ENCODE measurements around the gene NEU1. TPM values are rescaled to one million over a fixed set of nuclear protein-coding genes. Genes with fewer than 3 reads are reported as not detected.

The NEU1 gene
- total RNA-seq, 1 donor from 2014 or later: 74.8 TPM

DNA sequence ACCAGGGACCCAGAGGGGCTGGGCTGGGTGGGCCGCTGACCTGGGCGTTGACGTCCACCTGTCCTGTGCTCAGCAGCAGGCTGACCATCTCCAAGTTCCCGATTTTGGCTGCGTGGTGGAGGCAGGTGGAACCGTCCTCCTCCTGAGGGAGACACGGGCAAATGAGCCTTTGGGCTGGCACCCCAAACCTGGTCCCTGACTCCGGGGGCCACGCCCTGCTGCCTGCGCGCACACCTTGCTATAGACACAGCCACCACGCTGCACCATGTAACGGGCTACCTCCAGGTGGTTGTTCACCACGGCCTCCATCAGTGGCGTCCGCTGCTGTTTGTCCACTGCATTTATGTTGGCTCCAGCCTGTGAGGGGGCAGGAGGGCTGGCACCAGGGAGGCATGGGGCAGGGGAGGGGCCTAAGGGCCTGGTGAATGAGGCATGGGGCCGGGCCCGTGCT is 23.9 kb upstream of the NEU1 start:
- Mint-ChIP-seq H3K4me3 (ENCODE audit: unreplicated experiment) (no peak overlapping the region), H3K4me1 (ENCODE audit: unreplicated experiment) (no peaks in the 10 kb centered on the region), H3K9me3 (ENCODE audit: unreplicated experiment) (no peaks in the 10 kb centered on the region), H3K27ac (ENCODE audit: unreplicated experiment) (no peak overlapping the region), H3K36me3 (ENCODE audit: unreplicated experiment) (peaks cover 30% of the 10 kb centered on the region), H3K27me3 (ENCODE audit: unreplicated experiment) (no peaks in the 10 kb centered on the region)
- TF ChIP-seq, protein P1, sequence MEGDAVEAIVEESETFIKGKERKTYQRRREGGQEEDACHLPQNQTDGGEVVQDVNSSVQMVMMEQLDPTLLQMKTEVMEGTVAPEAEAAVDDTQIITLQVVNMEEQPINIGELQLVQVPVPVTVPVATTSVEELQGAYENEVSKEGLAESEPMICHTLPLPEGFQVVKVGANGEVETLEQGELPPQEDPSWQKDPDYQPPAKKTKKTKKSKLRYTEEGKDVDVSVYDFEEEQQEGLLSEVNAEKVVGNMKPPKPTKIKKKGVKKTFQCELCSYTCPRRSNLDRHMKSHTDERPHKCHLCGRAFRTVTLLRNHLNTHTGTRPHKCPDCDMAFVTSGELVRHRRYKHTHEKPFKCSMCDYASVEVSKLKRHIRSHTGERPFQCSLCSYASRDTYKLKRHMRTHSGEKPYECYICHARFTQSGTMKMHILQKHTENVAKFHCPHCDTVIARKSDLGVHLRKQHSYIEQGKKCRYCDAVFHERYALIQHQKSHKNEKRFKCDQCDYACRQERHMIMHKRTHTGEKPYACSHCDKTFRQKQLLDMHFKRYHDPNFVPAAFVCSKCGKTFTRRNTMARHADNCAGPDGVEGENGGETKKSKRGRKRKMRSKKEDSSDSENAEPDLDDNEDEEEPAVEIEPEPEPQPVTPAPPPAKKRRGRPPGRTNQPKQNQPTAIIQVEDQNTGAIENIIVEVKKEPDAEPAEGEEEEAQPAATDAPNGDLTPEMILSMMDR (IDR thresholded peaks at IDR 0.05): no peak
- DNase-seq (ENCODE audit: extremely low spot score, unreplicated experiment): no peak

DNA sequence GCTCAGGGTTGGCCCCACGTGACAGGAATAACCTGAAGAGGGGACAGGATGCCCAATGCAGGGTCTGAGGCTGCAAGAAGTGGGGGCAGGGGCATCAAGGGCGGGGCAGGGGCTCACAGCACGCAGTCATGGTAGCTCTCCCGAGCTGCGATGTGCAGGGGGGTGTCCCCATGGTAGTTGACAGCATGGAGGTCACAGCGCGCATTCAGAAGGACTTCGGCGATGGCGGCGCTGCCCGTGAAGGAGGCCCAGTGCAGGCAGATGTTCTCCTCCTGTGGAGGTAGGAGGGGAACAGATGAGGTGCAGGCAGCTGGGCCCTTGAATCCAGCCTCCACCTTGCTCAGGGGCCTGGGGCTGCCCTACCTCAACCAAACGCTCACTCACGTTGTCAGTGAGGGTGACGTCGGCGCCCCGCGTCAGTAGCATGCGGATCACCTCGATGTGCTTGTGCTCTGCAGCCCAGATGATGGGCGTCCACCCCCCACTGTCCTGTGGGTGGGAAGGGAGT is 22.0 kb upstream of the NEU1 start:
- H3K4me1 Mint-ChIP-seq (ENCODE audit: unreplicated experiment): peaks cover 5% of the 10 kb centered on the region
- H3K27ac Mint-ChIP-seq (ENCODE audit: unreplicated experiment): no peak overlapping the region
- no peaks in the 10 kb centered on the region for H3K27me3 Mint-ChIP-seq (ENCODE audit: unreplicated experiment)
- H3K9me3 Mint-ChIP-seq (ENCODE audit: unreplicated experiment): no peaks in the 10 kb centered on the region
- peaks cover 35% of the 10 kb centered on the region for H3K36me3 Mint-ChIP-seq (ENCODE audit: unreplicated experiment)
- TF ChIP-seq, protein P1 (IDR thresholded peaks at IDR 0.05): no peak
- DNase-seq (ENCODE audit: extremely low spot score, unreplicated experiment): no peak
- no peak overlapping the region for H3K4me3 Mint-ChIP-seq (ENCODE audit: unreplicated experiment)

DNA sequence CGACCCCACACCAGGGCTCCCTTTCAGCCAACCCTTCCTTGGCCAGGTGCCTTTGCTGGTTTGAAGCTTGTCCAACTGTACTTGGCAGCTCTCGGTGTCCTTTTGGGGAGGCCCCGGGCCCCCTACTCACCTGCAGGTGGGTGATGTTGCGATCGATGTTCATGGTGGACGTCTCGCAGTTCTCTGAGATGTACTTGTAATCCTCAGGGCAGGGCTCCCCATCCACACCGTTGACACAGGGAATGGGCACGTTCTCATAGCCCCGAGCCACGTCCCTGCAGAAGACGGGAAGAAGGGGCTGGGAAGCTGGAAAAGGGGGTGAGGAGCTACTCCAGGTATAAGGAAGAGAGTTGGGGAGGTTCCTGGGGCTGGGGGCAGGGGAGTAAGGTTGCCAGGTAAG is 21.1 kb upstream of the NEU1 start:
- Mint-ChIP-seq H3K27me3 (ENCODE audit: unreplicated experiment) (no peaks in the 10 kb centered on the region), H3K9me3 (ENCODE audit: unreplicated experiment) (no peaks in the 10 kb centered on the region), H3K27ac (ENCODE audit: unreplicated experiment) (no peak overlapping the region), H3K4me1 (ENCODE audit: unreplicated experiment) (peaks cover 5% of the 10 kb centered on the region), H3K4me3 (ENCODE audit: unreplicated experiment) (no peak overlapping the region), H3K36me3 (ENCODE audit: unreplicated experiment) (peaks cover 33% of the 10 kb centered on the region)
- TF ChIP-seq, protein P1 (IDR thresholded peaks at IDR 0.05): no peak
- no peak for DNase-seq (ENCODE audit: extremely low spot score, unreplicated experiment)

DNA sequence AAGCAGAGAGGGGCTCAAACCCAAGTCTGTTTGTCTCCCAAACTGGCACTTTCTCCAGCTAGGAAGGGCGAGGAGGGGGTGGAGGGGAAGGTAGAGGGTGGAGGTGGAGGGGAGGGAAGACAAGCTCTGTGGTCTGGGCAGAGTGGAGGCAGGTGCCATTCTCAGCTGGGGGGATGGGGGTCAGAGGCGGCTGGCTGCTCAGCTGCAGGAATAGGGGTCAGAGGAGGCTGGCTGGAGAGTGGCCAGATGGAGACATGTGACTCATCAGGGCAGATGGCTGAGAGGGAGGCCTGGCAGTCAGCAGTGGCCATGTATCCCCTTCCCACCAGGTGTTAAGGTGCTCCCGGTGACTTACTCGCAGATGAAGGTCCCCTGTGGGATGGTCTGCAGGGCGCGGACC is 19.7 kb upstream of the NEU1 start:
- Mint-ChIP-seq H3K9me3 (ENCODE audit: unreplicated experiment) (no peaks in the 10 kb centered on the region), H3K36me3 (ENCODE audit: unreplicated experiment) (peaks cover 32% of the 10 kb centered on the region), H3K4me1 (ENCODE audit: unreplicated experiment) (peaks cover 5% of the 10 kb centered on the region), H3K4me3 (ENCODE audit: unreplicated experiment) (no peak overlapping the region), H3K27me3 (ENCODE audit: unreplicated experiment) (no peaks in the 10 kb centered on the region), H3K27ac (ENCODE audit: unreplicated experiment) (no peak overlapping the region)
- DNase-seq (ENCODE audit: extremely low spot score, unreplicated experiment): no peak
- TF ChIP-seq, protein P1 (IDR thresholded peaks at IDR 0.05): no peak

DNA sequence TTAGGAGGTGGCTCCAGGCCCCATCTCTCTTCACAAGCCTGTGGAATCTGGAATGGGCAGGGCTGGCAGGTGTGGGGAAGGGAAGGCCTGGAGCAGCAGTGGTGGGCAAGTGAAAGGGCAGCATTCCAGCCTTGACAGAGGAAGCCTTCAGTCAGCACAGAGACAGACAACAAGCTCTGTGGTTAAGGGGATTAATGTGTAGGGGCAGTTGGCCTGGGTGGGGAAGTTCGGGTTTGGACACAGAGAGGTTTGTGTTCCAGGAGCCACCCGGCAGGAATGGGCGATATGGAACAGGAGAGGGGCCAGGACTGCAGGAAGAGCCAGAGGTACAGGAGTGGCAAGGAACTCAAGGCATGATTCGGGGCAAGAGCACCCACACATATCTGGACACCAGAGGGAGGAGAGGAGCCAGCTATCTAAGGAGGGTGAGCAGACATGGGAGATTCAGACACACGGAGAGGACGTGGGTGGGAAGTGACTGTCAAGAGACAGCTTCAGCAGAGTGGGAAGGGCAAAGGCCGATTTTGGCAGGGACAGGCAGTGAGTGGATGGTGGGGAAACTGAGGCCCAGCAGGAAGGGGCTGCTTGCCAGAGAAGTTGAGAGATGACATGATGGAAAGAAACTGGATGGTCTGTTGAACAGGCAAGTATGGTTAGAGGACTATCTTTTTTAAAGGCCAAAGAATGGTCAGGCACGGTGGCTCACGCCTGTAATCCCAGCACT is 18.7 kb upstream of the NEU1 start:
- Mint-ChIP-seq H3K36me3 (ENCODE audit: unreplicated experiment) (peaks cover 31% of the 10 kb centered on the region), H3K4me1 (ENCODE audit: unreplicated experiment) (peaks cover 5% of the 10 kb centered on the region), H3K4me3 (ENCODE audit: unreplicated experiment) (no peak overlapping the region), H3K27ac (ENCODE audit: unreplicated experiment) (no peak overlapping the region), H3K9me3 (ENCODE audit: unreplicated experiment) (no peaks in the 10 kb centered on the region), H3K27me3 (ENCODE audit: unreplicated experiment) (no peaks in the 10 kb centered on the region)
- no peak for DNase-seq (ENCODE audit: extremely low spot score, unreplicated experiment)
- TF ChIP-seq, protein P1 (IDR thresholded peaks at IDR 0.05): no peak

Measured in osteocyte (in vitro differentiated cells).